ENCODE measurements around the gene GABBR2.

Gene GABBR2

GRCh38 chr9:98700801-98701200 is 7.9 kb downstream of the GABBR2 start:
- DNase-seq (ENCODE audit: low read depth) = no peak
- H3K4me3 ChIP-seq (ENCODE audit: low read depth, low read length) = no peak overlapping the region
- TF ChIP-seq CTCF (conservative IDR thresholded peaks at IDR 0.05; ENCODE audit: low read depth, low read length) = no peak

- no peak overlapping the region for H3K4me3 ChIP-seq (ENCODE audit: low read depth, low read length)
- TF ChIP-seq CTCF (conservative IDR thresholded peaks at IDR 0.05; ENCODE audit: low read depth, low read length) = no peak
- DNase-seq (ENCODE audit: low read depth) = no peak
Observed at GRCh38 chr9:98698856-98699255, 9.9 kb downstream of the GABBR2 start.

GRCh38 chr9:98694943-98695342 is 13.8 kb downstream of the GABBR2 start:
- no peak for TF ChIP-seq CTCF (conservative IDR thresholded peaks at IDR 0.05; ENCODE audit: low read depth, low read length)
- H3K4me3 ChIP-seq (ENCODE audit: low read depth, low read length) = no peak overlapping the region
- no peak for DNase-seq (ENCODE audit: low read depth)

DNA sequence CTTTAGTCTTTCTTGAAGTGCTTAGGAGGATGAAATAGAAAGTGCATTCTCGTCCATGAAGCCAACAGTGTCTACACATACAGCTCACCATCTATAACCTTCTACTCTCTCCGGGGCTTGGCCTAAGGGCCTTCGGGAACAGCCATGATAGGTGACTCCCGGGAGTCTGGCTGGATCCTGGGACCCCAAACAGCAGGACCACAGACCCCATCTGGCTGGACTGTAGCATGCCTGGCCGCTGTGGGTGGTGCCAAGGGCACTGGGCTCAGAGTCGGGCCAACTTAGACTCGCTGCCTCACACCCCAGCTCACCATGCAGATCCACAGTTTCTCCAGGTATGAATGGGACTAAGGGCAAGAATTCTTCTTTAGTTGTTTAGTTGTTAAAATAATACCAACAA is 16.3 kb downstream of the GABBR2 start:
- no peak for TF ChIP-seq CTCF (conservative IDR thresholded peaks at IDR 0.05; ENCODE audit: low read depth, low read length)
- H3K4me3 ChIP-seq (ENCODE audit: low read depth, low read length) = no peak overlapping the region
- no peak for DNase-seq (ENCODE audit: low read depth)

- no peak for DNase-seq (ENCODE audit: low read depth)
- no peak overlapping the region for H3K4me3 ChIP-seq (ENCODE audit: low read depth, low read length)
- no peak for TF ChIP-seq CTCF (conservative IDR thresholded peaks at IDR 0.05; ENCODE audit: low read depth, low read length)
Observed at GRCh38 chr9:98691890-98692289, 16.8 kb downstream of the GABBR2 start.

DNA sequence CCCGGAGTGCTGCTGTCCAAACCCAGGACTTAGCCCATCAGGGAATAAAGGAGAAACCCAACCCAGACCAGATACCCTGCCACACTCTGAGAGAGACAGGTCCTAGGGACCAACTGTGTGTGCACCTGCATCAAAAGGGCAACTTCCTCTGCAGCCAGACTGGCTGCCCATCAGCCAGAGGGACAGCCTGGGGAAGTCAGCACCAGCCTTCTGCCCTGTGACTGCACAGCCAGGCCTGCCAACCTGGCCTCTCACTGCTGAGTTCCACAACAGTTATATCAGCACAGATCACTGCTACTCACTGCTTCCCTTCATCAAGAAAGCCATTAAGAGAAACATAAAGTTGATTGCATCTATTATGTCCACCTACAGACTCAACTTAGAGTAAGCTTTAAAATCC is 18.0 kb downstream of the GABBR2 start:
- no peak overlapping the region for H3K4me3 ChIP-seq (ENCODE audit: low read depth, low read length)
- DNase-seq (ENCODE audit: low read depth) = no peak
- no peak for TF ChIP-seq CTCF (conservative IDR thresholded peaks at IDR 0.05; ENCODE audit: low read depth, low read length)

DNA sequence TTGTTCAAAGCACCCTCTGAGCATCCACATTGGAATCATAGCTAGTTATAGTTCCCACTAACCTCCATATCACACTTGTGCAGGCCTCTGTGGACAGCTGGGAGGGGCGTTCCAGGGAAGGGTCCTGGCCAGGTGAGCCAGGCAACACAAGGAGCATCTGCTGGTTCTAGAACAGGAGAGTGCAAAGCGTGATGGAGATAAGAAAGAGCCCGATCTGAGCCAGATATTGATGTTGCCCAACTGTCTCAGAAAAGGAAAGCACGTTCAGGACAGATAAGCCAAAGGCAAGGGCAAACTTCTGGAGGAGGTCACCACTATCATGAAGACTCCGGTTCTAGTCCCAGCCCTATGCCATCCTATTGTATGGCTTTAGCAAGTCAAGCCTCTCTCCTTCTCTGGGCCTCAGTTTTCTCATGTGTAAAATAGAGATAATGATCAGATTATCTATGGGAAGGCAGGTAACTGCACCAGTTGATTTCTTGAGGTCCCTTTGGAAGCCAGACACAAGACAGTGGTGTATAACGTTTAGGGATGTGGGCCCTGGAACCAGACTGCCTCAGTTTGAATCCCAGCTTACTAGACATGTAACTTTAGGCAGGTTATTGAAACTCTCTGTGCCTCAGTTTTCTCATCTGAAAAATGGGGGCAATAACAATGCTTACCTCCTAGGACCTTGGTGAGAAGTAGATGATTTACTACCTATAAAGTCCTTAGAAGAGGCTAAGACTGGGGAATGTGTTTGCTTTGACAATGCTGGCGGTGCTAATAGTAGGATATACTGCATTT is 19.8 kb downstream of the GABBR2 start:
- no peak for DNase-seq (ENCODE audit: low read depth)
- no peak overlapping the region for H3K4me3 ChIP-seq (ENCODE audit: low read depth, low read length)
- no peak for TF ChIP-seq CTCF (conservative IDR thresholded peaks at IDR 0.05; ENCODE audit: low read depth, low read length)
